Suprapubic skin (tissue), 4 donors: ENCODE data around the gene SCUBE1.

Experiments
- POLR2A ChIP-seq, 2 donors: fragments of 450-650 bp; IDR thresholded peaks; one replicate each; pipeline ENCODE4 v1.6.1; 2017; ENCODE audit warnings: antibody characterized with exemption in 2 of 2, mild to moderate bottlenecking in 2 of 2, moderate library complexity in 2 of 2
- POLR2AphosphoS5 ChIP-seq, 3 donors: sonication (generic); formaldehyde crosslinking; IDR thresholded peaks; one replicate each; pipeline ENCODE4 v1.6.1; 2017; ENCODE audit warnings: antibody characterized with exemption in 3 of 3
- TF ChIP-seq, protein P1 (sequence below), 2 donors: fragments of 200-600 bp in 1 of 2; fragments of 450-650 bp in 1 of 2; sonication (generic) in 1 of 2; IDR thresholded peaks; one replicate each; pipeline ENCODE4 v1.5.1; 2016 to 2019; ENCODE audit warnings: antibody characterized with exemption in 2 of 2, mild to moderate bottlenecking in 1 of 2, moderate library complexity in 1 of 2

- TF ChIP-seq, protein P1, sequence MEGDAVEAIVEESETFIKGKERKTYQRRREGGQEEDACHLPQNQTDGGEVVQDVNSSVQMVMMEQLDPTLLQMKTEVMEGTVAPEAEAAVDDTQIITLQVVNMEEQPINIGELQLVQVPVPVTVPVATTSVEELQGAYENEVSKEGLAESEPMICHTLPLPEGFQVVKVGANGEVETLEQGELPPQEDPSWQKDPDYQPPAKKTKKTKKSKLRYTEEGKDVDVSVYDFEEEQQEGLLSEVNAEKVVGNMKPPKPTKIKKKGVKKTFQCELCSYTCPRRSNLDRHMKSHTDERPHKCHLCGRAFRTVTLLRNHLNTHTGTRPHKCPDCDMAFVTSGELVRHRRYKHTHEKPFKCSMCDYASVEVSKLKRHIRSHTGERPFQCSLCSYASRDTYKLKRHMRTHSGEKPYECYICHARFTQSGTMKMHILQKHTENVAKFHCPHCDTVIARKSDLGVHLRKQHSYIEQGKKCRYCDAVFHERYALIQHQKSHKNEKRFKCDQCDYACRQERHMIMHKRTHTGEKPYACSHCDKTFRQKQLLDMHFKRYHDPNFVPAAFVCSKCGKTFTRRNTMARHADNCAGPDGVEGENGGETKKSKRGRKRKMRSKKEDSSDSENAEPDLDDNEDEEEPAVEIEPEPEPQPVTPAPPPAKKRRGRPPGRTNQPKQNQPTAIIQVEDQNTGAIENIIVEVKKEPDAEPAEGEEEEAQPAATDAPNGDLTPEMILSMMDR (IDR thresholded peaks at IDR 0.05) = no peak
- TF ChIP-seq POLR2AphosphoS5 (IDR thresholded peaks at IDR 0.05) = no peak
- TF ChIP-seq POLR2A (IDR thresholded peaks at IDR 0.05) = no peak
Observed at GRCh38 chr22:43210631-43211515, 132.3 kb downstream of the SCUBE1 start.
